Tibial nerve (tissue), 4 donors: ENCODE measurements around the gene PRM1. TPM values are rescaled to one million over a fixed set of nuclear protein-coding genes. Genes with fewer than 3 reads are reported as not detected.
A peak's percentile ranks its signal among the peaks of the same experiment; 100 is the strongest.

Experiments used
- DNase-seq, 2 donors: peaks; one replicate each; pipeline ENCODE4 v3.0.0-alpha.2; 2019; ENCODE audit warnings: low spot score in 2 of 2
- H3K27ac ChIP-seq, 4 donors: fragments of 200-600 bp; sonication (generic) in 3 of 4; one replicate each; pipeline ENCODE4 v1.5.1; 2017 to 2019; ENCODE audit warnings: mild to moderate bottlenecking in 1 of 4
- H3K27me3 ChIP-seq, 2 donors: fragments of 200-600 bp; sonication (generic) in 1 of 2; one replicate each; pipeline versions ENCODE4 v1.5.1 to v1.6.0; 2017 to 2019
- H3K36me3 ChIP-seq, 3 donors: fragments of 200-600 bp; sonication (generic); one replicate each; pipeline ENCODE4 v1.5.1; 2018 to 2019
- H3K4me1 ChIP-seq, 4 donors: fragments of 200-600 bp; sonication (generic) in 3 of 4; one replicate each; pipeline ENCODE4 v1.5.1; 2017 to 2019
- H3K4me3 ChIP-seq, 4 donors: fragments of 200-600 bp; sonication (generic) in 3 of 4; one replicate each; pipeline ENCODE4 v1.5.1; 2017 to 2019; ENCODE audit warnings: mild to moderate bottlenecking in 1 of 4, moderate library complexity in 1 of 4
- H3K9me3 ChIP-seq, 4 donors: fragments of 200-600 bp; sonication (generic) in 3 of 4; one replicate each; pipeline ENCODE4 v1.5.1; 2017 to 2019
- EP300 ChIP-seq, 2 donors: sonication (generic); formaldehyde crosslinking; IDR thresholded peaks; one replicate each; pipeline ENCODE4 v1.6.1; 2017; ENCODE audit warnings: antibody characterized with exemption in 2 of 2, mild to moderate bottlenecking in 1 of 2
- POLR2A ChIP-seq, 2 donors: fragments of 450-650 bp; IDR thresholded peaks; one replicate each; pipeline ENCODE4 v1.6.1; 2017; ENCODE audit warnings: antibody characterized with exemption in 2 of 2, mild to moderate bottlenecking in 2 of 2, moderate library complexity in 2 of 2
- WGBS, 2 donors: methylation state at CpG; one replicate each; pipeline ENCODE4 v1.1.5; 2018; 5-methylcytosine and 5-hydroxymethylcytosine counted together
- total RNA-seq, 4 donors: library from RNA; depleted of rRNA; stranded (reverse); fragments of >200 nt; gene quantifications; one replicate each; pipeline ENCODE4 v1.1.0, GENCODE V29; 2016
- TF ChIP-seq, protein P1 (sequence below), 5 experiments: fragments of 200-600 bp in 3 of 5; fragments of 450-650 bp in 2 of 5; sonication (generic) in 3 of 5; IDR thresholded peaks; one replicate each; pipeline ENCODE4 v1.5.1; 2016 to 2019; ENCODE audit warnings: antibody characterized with exemption in 5 of 5, mild to moderate bottlenecking in 3 of 5, moderate library complexity in 2 of 5

Gene PRM1
- total RNA-seq, 4 donors from 2014 or later: not detected

DNA sequence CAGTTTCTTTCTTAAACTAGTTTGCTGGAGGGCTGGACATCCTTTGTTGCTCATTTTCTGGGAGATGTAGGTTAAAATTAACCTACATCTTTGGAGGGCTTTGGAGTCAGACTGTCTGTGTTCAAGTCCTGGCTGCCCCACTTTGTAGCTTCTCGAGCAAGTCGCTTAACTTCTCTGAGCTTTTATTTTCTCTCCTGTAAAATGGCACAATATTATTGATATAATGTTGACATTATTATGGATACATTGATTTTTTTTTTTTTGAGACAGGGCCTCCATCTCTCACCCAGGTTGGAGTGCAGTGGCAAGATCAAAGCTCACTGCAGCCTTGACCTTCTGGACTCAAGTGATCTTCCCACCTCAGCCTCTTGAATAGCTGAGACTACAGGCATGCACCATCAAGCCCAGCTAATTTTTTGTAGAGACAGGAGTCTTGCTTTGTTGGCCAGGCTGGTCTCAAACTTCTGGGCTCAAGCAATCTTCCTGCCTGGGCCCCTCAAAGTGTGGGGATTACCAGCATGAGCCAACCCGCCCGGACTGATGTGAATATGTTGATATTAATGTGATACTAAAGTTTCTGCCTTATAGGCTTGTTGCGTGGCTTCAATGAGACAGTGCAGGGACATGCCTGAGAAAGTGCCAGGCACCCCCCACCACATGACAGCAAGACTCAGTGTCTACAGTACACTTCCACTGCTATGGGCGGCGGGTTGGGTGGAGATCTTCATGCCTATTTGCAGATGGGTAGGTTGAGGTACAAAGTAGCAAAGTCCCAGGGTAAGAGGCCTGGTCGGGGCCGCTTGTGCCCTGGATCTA lies 32.6 kb upstream of the PRM1 start:
- 91 to 92% methylated on average over 9 of the region's 9 CpGs for WGBS, 2 donors
- DNase-seq: no peak
- Histone ChIP-seq H3K4me1 (peaks cover 0 to 24% (median 11%) of the 10 kb centered on the region in 4 donors), H3K27me3 (no peaks in the 10 kb centered on the region), H3K4me3 (no peak overlapping the region), H3K9me3 (no peaks in the 10 kb centered on the region), H3K27ac (peak overlapping the region in 1 of 4 donors; percentile 44), H3K36me3 (no peaks in the 10 kb centered on the region)
- TF ChIP-seq POLR2A (IDR thresholded peaks at IDR 0.05) (no peak), EP300 (IDR thresholded peaks at IDR 0.05) (no peak)
- TF ChIP-seq, protein P1, sequence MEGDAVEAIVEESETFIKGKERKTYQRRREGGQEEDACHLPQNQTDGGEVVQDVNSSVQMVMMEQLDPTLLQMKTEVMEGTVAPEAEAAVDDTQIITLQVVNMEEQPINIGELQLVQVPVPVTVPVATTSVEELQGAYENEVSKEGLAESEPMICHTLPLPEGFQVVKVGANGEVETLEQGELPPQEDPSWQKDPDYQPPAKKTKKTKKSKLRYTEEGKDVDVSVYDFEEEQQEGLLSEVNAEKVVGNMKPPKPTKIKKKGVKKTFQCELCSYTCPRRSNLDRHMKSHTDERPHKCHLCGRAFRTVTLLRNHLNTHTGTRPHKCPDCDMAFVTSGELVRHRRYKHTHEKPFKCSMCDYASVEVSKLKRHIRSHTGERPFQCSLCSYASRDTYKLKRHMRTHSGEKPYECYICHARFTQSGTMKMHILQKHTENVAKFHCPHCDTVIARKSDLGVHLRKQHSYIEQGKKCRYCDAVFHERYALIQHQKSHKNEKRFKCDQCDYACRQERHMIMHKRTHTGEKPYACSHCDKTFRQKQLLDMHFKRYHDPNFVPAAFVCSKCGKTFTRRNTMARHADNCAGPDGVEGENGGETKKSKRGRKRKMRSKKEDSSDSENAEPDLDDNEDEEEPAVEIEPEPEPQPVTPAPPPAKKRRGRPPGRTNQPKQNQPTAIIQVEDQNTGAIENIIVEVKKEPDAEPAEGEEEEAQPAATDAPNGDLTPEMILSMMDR (IDR thresholded peaks at IDR 0.05): no peak

- peak overlapping the region in 1 of 4 donors; percentile 44 for H3K27ac ChIP-seq
- no peaks in the 10 kb centered on the region for H3K9me3 ChIP-seq
- H3K27me3 ChIP-seq: no peaks in the 10 kb centered on the region
- WGBS, 2 donors: 45 to 48% methylated on average over 8 of the region's 8 CpGs
- peaks cover 0 to 24% (median 11%) of the 10 kb centered on the region in 4 donors for H3K4me1 ChIP-seq
- H3K4me3 ChIP-seq: peak overlapping the region in 1 of 4 donors; percentile 5
- H3K36me3 ChIP-seq: no peaks in the 10 kb centered on the region
- TF ChIP-seq EP300 (IDR thresholded peaks at IDR 0.05): no peak
- TF ChIP-seq, protein P1 (IDR thresholded peaks at IDR 0.05): no peak
- no peak for TF ChIP-seq POLR2A (IDR thresholded peaks at IDR 0.05)
- no peak for DNase-seq
Measured at GRCh38 chr16:11312718-11313492, 31.8 kb upstream of the PRM1 start.

DNA sequence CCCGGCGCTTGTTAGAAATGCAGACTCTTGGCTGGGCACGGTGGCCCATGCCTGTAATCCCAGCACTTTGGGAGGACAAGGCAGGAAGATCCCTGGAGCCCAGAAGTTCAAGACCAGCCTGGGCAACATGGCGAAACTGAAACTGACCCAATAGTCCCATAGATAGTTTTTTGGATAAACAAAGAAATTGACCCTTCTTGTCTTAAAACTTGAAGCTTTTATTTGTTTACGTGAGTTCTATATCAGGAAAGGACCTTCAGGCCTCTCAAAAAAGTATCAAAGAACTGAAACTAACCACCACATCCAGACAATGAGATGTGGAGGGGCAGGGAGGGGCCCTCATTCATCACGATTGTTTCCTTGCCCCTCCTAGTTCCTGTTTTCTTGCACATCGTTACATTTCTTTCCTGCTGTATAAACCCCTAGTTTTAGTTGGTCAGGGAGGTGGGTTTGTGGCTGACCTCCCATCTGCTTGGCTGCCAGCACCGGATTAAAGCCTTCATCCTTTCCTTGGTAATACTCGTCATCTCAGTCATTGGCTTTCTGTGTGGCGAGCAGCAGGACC lies 29.9 kb upstream of the PRM1 start:
- no peak for DNase-seq
- H3K4me3 ChIP-seq: no peak overlapping the region
- no peaks in the 10 kb centered on the region for H3K27me3 ChIP-seq
- 74 to 77% methylated on average over 10 of the region's 10 CpGs for WGBS, 2 donors
- peaks cover 0 to 24% (median 11%) of the 10 kb centered on the region in 4 donors for H3K4me1 ChIP-seq
- no peaks in the 10 kb centered on the region for H3K36me3 ChIP-seq
- H3K9me3 ChIP-seq: no peaks in the 10 kb centered on the region
- peak overlapping the region in 1 of 4 donors; percentile 67 for H3K27ac ChIP-seq
- TF ChIP-seq EP300 (IDR thresholded peaks at IDR 0.05): no peak
- TF ChIP-seq, protein P1 (IDR thresholded peaks at IDR 0.05): no peak
- TF ChIP-seq POLR2A (IDR thresholded peaks at IDR 0.05): no peak

GRCh38 chr16:11310634-11310977 lies 29.5 kb upstream of the PRM1 start:
- H3K27me3 ChIP-seq: no peaks in the 10 kb centered on the region
- WGBS, 2 donors: 92 to 98% methylated on average over 3 of the region's 3 CpGs
- no peak overlapping the region for H3K4me3 ChIP-seq
- TF ChIP-seq POLR2A (IDR thresholded peaks at IDR 0.05) (no peak), EP300 (IDR thresholded peaks at IDR 0.05) (no peak)
- TF ChIP-seq, protein P1 (IDR thresholded peaks at IDR 0.05): no peak
- no peaks in the 10 kb centered on the region for H3K9me3 ChIP-seq
- H3K4me1 ChIP-seq: peaks cover 0 to 21% (median 11%) of the 10 kb centered on the region in 4 donors
- H3K27ac ChIP-seq: peak overlapping the region in 1 of 4 donors; percentile 67
- H3K36me3 ChIP-seq: no peaks in the 10 kb centered on the region
- no peak for DNase-seq
